HEK293T (cell line): Measurements from ENCODE around the gene DSG1.

ENCODE experiments used
- BHLHE40 ChIP-seq: fragments of 450-650 bp; IDR thresholded peaks from 2 replicates; pipeline ENCODE4 v1.6.1; 2016; ENCODE audit warnings: mild to moderate bottlenecking, moderate library complexity, borderline replicate concordance
- FOXK2 ChIP-seq: fragments of 450-650 bp; IDR thresholded peaks from 2 replicates; pipeline ENCODE4 v1.6.1; 2016; ENCODE audit warnings: mild to moderate bottlenecking
- FOXM1 ChIP-seq: fragments of 450-650 bp; IDR thresholded peaks from 2 replicates; pipeline ENCODE4 v1.6.1; 2017; ENCODE audit warnings: mild to moderate bottlenecking, borderline replicate concordance
- HDGF ChIP-seq: fragments of 450-650 bp; IDR thresholded peaks from 2 replicates; pipeline ENCODE4 v1.6.1; 2017; ENCODE audit warnings: antibody characterized with exemption, borderline replicate concordance
- LEF1 ChIP-seq: fragments of 450-650 bp; IDR thresholded peaks from 2 replicates; pipeline ENCODE4 v1.6.1; 2017; ENCODE audit warnings: mild to moderate bottlenecking, borderline replicate concordance
- NFRKB ChIP-seq: fragments of 450-650 bp; IDR thresholded peaks from 2 replicates; pipeline ENCODE4 v1.6.1; 2016; ENCODE audit warnings: mild to moderate bottlenecking, moderate library complexity
- SP1 ChIP-seq: fragments of 450-650 bp; IDR thresholded peaks from 2 replicates; pipeline ENCODE4 v1.6.1; 2017
- SUZ12 ChIP-seq: fragments of 450-650 bp; IDR thresholded peaks from 2 replicates; pipeline ENCODE4 v1.6.1; 2016; ENCODE audit warnings: mild to moderate bottlenecking
- ZNF384 ChIP-seq: fragments of 450-650 bp; IDR thresholded peaks from 2 replicates; pipeline ENCODE4 v1.6.1; 2016

GRCh38 chr18:31301201-31301655 lies 16.7 kb upstream of the DSG1 start:
- TF ChIP-seq FOXM1: no peak
- no peak for TF ChIP-seq NFRKB
- no peak for TF ChIP-seq SUZ12
- no peak for TF ChIP-seq HDGF
- TF ChIP-seq SP1: no peak
- TF ChIP-seq ZNF384: no peak
- TF ChIP-seq FOXK2: no peak
- no peak for TF ChIP-seq LEF1
- TF ChIP-seq BHLHE40: no peak
